Body of pancreas (tissue), 4 donors: ENCODE measurements around the gene COQ7.

Experiments used
- CTCF ChIP-seq, 7 experiments: fragments of 450-650 bp in 4 of 7; fragments of 200-600 bp in 3 of 7; sonication (generic) in 3 of 7; IDR thresholded peaks; one replicate each; pipeline ENCODE4 v1.5.1; 2016 to 2019; ENCODE audit warnings: antibody characterized with exemption in 7 of 7
- POLR2A ChIP-seq, 3 donors: fragments of 450-650 bp; IDR thresholded peaks; one replicate each; pipeline ENCODE4 v1.6.1; 2016; ENCODE audit warnings: antibody characterized with exemption in 3 of 3, mild to moderate bottlenecking in 2 of 3

GRCh38 chr16:19040400-19040799, 27.0 kb upstream of the COQ7 start:
- TF ChIP-seq CTCF (IDR thresholded peaks at IDR 0.05) (no peak), POLR2A (IDR thresholded peaks at IDR 0.05) (no peak)
